Body of pancreas (tissue), 4 donors: ENCODE data around the gene CHP2.

Source experiments
- POLR2A ChIP-seq, 3 donors: fragments of 450-650 bp; IDR thresholded peaks; one replicate each; pipeline ENCODE4 v1.6.1; 2016; ENCODE audit warnings: antibody characterized with exemption in 3 of 3, mild to moderate bottlenecking in 2 of 3
- TF ChIP-seq, protein P1 (sequence below), 7 experiments: fragments of 450-650 bp in 4 of 7; fragments of 200-600 bp in 3 of 7; sonication (generic) in 3 of 7; IDR thresholded peaks; one replicate each; pipeline ENCODE4 v1.5.1; 2016 to 2019; ENCODE audit warnings: antibody characterized with exemption in 7 of 7

DNA sequence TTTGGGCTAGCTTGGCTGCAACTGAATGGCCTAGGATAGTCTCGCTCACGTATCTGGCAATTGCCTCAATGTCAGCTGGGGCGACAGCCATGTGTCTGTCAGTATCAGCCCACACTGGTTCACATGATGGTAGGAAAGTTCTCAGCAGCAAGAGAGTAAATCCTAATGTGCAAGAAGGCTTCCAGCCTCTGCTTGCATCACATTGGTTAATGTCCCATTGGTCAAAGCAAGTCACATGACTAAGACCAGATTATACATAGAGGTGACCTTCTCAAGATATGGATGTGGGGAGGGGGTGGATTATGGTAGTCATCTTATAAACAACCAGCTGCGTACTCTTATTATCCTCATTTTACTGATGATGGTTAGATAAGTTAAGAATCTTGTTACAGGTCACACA is 31.0 kb downstream of the CHP2 start:
- TF ChIP-seq POLR2A (IDR thresholded peaks at IDR 0.05): no peak
- TF ChIP-seq, protein P1, sequence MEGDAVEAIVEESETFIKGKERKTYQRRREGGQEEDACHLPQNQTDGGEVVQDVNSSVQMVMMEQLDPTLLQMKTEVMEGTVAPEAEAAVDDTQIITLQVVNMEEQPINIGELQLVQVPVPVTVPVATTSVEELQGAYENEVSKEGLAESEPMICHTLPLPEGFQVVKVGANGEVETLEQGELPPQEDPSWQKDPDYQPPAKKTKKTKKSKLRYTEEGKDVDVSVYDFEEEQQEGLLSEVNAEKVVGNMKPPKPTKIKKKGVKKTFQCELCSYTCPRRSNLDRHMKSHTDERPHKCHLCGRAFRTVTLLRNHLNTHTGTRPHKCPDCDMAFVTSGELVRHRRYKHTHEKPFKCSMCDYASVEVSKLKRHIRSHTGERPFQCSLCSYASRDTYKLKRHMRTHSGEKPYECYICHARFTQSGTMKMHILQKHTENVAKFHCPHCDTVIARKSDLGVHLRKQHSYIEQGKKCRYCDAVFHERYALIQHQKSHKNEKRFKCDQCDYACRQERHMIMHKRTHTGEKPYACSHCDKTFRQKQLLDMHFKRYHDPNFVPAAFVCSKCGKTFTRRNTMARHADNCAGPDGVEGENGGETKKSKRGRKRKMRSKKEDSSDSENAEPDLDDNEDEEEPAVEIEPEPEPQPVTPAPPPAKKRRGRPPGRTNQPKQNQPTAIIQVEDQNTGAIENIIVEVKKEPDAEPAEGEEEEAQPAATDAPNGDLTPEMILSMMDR (IDR thresholded peaks at IDR 0.05): no peak
